Measurements from ENCODE around the gene TMOD4. TPM values are rescaled to one million over a fixed set of nuclear protein-coding genes. Genes with fewer than 3 reads are reported as not detected.

Gene TMOD4
- total and polyA plus RNA-seq, 2 of the 13 experiments (the other 11 are each of a cell fraction or from before 2014, with no cell fraction given) = 0.66 TPM; not detected in 1

- TF ChIP-seq AHDC1 (CRISPR knock-in tag; IDR thresholded peaks at IDR 0.05; ENCODE audit: borderline replicate concordance) = no peak
- no peak for TF ChIP-seq HIVEP1 (CRISPR knock-in tag; IDR thresholded peaks at IDR 0.05)
- TF ChIP-seq THAP9 (CRISPR knock-in tag; IDR thresholded peaks at IDR 0.05; ENCODE audit: borderline replicate concordance) = no peak
- no peak for TF ChIP-seq HOXA5 (CRISPR knock-in tag; IDR thresholded peaks at IDR 0.05)
- TF ChIP-seq SYNCRIP (IDR thresholded peaks at IDR 0.05; ENCODE audit: insufficient read depth, low read depth, low read length) = no peak
- TF ChIP-seq ZNF3 (CRISPR knock-in tag; IDR thresholded peaks at IDR 0.05) = no peak
- no peak for TF ChIP-seq ZNF616 (CRISPR knock-in tag; IDR thresholded peaks at IDR 0.05; ENCODE audit: low read depth)
Observed at GRCh38 chr1:151221616-151222015, 45.8 kb upstream of the TMOD4 start (continued).

All from HepG2 (cell line).